ENCODE measurements around the gene ADORA1. TPM values are rescaled to one million over a fixed set of nuclear protein-coding genes. Genes with fewer than 3 reads are reported as not detected.

Gene ADORA1
- total and polyA plus RNA-seq, 2 experiments from 2014 or later: 8.5 to 22.2 TPM

GRCh38 chr1:203161703-203162102 is 34.2 kb downstream of the ADORA1 start:
- TF ChIP-seq CTCF (IDR thresholded peaks at IDR 0.05; ENCODE audit: low read depth, low read length): no peak
- Histone ChIP-seq H3K27me3 (no peaks in the 10 kb centered on the region), H3K4me1 (ENCODE audit: low read depth) (no peaks in the 10 kb centered on the region), H3K4me3 (no peak overlapping the region), H3K9me3 (ENCODE audit: low read depth) (no peaks in the 10 kb centered on the region), H3K36me3 (no peaks in the 10 kb centered on the region), H3K27ac (no peak overlapping the region)
- no peak for DNase-seq (ENCODE audit: low read depth in 1 of 2, low spot score in 1 of 2)

GRCh38 chr1:203162403-203162802 is 34.9 kb downstream of the ADORA1 start:
- no peak for DNase-seq (ENCODE audit: low read depth in 1 of 2, low spot score in 1 of 2)
- no peaks in the 10 kb centered on the region for H3K9me3 ChIP-seq (ENCODE audit: low read depth)
- no peak for TF ChIP-seq CTCF (IDR thresholded peaks at IDR 0.05; ENCODE audit: low read depth, low read length)
- no peaks in the 10 kb centered on the region for H3K36me3 ChIP-seq
- H3K27me3 ChIP-seq: no peaks in the 10 kb centered on the region
- H3K4me1 ChIP-seq (ENCODE audit: low read depth): no peaks in the 10 kb centered on the region
- H3K4me3 ChIP-seq: no peak overlapping the region
- no peak overlapping the region for H3K27ac ChIP-seq

- no peak for TF ChIP-seq CTCF (IDR thresholded peaks at IDR 0.05; ENCODE audit: low read depth, low read length)
- no peaks in the 10 kb centered on the region for H3K9me3 ChIP-seq (ENCODE audit: low read depth)
- DNase-seq (ENCODE audit: low read depth in 1 of 2, low spot score in 1 of 2): no peak
- H3K4me1 ChIP-seq (ENCODE audit: low read depth): no peaks in the 10 kb centered on the region
- no peaks in the 10 kb centered on the region for H3K36me3 ChIP-seq
- no peak overlapping the region for H3K27ac ChIP-seq
- H3K4me3 ChIP-seq: no peak overlapping the region
- no peaks in the 10 kb centered on the region for H3K27me3 ChIP-seq
Observed at GRCh38 chr1:203163891-203164635, 36.5 kb downstream of the ADORA1 start.

GRCh38 chr1:203165101-203165799 is 37.7 kb downstream of the ADORA1 start:
- Histone ChIP-seq H3K4me1 (ENCODE audit: low read depth) (no peaks in the 10 kb centered on the region), H3K9me3 (ENCODE audit: low read depth) (no peaks in the 10 kb centered on the region), H3K36me3 (no peaks in the 10 kb centered on the region), H3K4me3 (no peak overlapping the region), H3K27me3 (no peaks in the 10 kb centered on the region), H3K27ac (no peak overlapping the region)
- DNase-seq (ENCODE audit: low read depth in 1 of 2, low spot score in 1 of 2): no peak
- TF ChIP-seq CTCF (IDR thresholded peaks at IDR 0.05; ENCODE audit: low read depth, low read length): no peak

- H3K4me1 ChIP-seq (ENCODE audit: low read depth): no peaks in the 10 kb centered on the region
- TF ChIP-seq CTCF (IDR thresholded peaks at IDR 0.05; ENCODE audit: low read depth, low read length): no peak
- H3K27ac ChIP-seq: no peak overlapping the region
Observed at GRCh38 chr1:203165800-203166161, 38.3 kb downstream of the ADORA1 start.

More at GRCh38 chr1:203165800-203166161, 38.3 kb downstream of the ADORA1 start:
- Histone ChIP-seq H3K4me3 (no peak overlapping the region), H3K27me3 (no peaks in the 10 kb centered on the region), H3K9me3 (ENCODE audit: low read depth) (no peaks in the 10 kb centered on the region), H3K36me3 (no peaks in the 10 kb centered on the region)
- no peak for DNase-seq (ENCODE audit: low read depth in 1 of 2, low spot score in 1 of 2)

Measured in cardiac muscle cell (in vitro differentiated cells and primary cell).